Progenitor cell of endocrine pancreas (in vitro differentiated cells): ENCODE data around the gene IPO11. TPM values are rescaled to one million over a fixed set of nuclear protein-coding genes. Genes with fewer than 3 reads are reported as not detected.

Experiments
- DNase-seq: peaks from one replicate; pipeline ENCODE4 v3.0.0; 2021; ENCODE audit warnings: low spot score; ENCODE audit not compliant: unreplicated experiment
- H3K27ac Mint-ChIP-seq: 2 replicates; pipeline ENCODE4 v1.8.0; 2021; ENCODE audit warnings: mild to moderate bottlenecking, moderate library complexity, mixed read lengths
- H3K27me3 Mint-ChIP-seq: 2 replicates; pipeline ENCODE4 v1.8.0; 2021; ENCODE audit warnings: mixed read lengths
- H3K36me3 Mint-ChIP-seq: 2 replicates; pipeline ENCODE4 v1.8.0; 2022; ENCODE audit warnings: mixed read lengths; ENCODE audit not compliant: insufficient read depth
- H3K4me1 Mint-ChIP-seq: 2 replicates; pipeline ENCODE4 v1.8.0; 2021; ENCODE audit warnings: low read depth, mixed read lengths
- H3K4me3 Mint-ChIP-seq: 2 replicates; pipeline ENCODE4 v1.8.0; 2021; ENCODE audit warnings: low read depth, mild to moderate bottlenecking, moderate library complexity, mixed read lengths
- H3K9me3 Mint-ChIP-seq: 2 replicates; pipeline ENCODE4 v1.8.0; 2021; ENCODE audit warnings: low read depth, mixed read lengths
- CTCF ChIP-seq: fragments of 200-600 bp; sonication (generic); IDR thresholded peaks from one replicate; pipeline ENCODE4 v1.5.0; 2021; ENCODE audit warnings: antibody characterized with exemption, mild to moderate bottlenecking; ENCODE audit not compliant: unreplicated experiment
- total RNA-seq: library from RNA; stranded (reverse); gene quantifications from 2 replicates; pipeline ENCODE4 v1.2.1, GENCODE V29; 2021

The IPO11 gene
- total RNA-seq, 1 donor from 2014 or later: 32.7 TPM

GRCh38 chr5:62588668-62589067 is 176.1 kb downstream of the IPO11 start:
- Mint-ChIP-seq H3K36me3 (peaks cover 13% of the 10 kb centered on the region), H3K4me1 (peaks cover 6% of the 10 kb centered on the region), H3K4me3 (no peak overlapping the region), H3K27ac (no peak overlapping the region), H3K27me3 (no peaks in the 10 kb centered on the region), H3K9me3 (no peaks in the 10 kb centered on the region)
- no peak for DNase-seq
- no peak for TF ChIP-seq CTCF

- no peak for DNase-seq
- no peak for TF ChIP-seq CTCF
- Mint-ChIP-seq H3K4me1 (peaks cover 9% of the 10 kb centered on the region), H3K36me3 (peaks cover 13% of the 10 kb centered on the region), H3K27ac (no peak overlapping the region), H3K27me3 (no peaks in the 10 kb centered on the region), H3K4me3 (no peak overlapping the region), H3K9me3 (no peaks in the 10 kb centered on the region)
Observed at GRCh38 chr5:62589504-62589903, 176.9 kb downstream of the IPO11 start.

- Mint-ChIP-seq H3K9me3 (no peaks in the 10 kb centered on the region), H3K4me1 (peaks cover 9% of the 10 kb centered on the region)
Observed at GRCh38 chr5:62590387-62590786, 177.8 kb downstream of the IPO11 start.

GRCh38 chr5:62592558-62592957 is 180.0 kb downstream of the IPO11 start:
- H3K27me3 Mint-ChIP-seq: no peaks in the 10 kb centered on the region
- no peaks in the 10 kb centered on the region for H3K9me3 Mint-ChIP-seq
- H3K4me3 Mint-ChIP-seq: no peak overlapping the region
- H3K36me3 Mint-ChIP-seq: peaks cover 13% of the 10 kb centered on the region
- DNase-seq: no peak
- TF ChIP-seq CTCF: no peak
- H3K27ac Mint-ChIP-seq: no peak overlapping the region
- peaks cover 6% of the 10 kb centered on the region for H3K4me1 Mint-ChIP-seq

More at GRCh38 chr5:62590387-62590786, 177.8 kb downstream of the IPO11 start:
- DNase-seq: no peak
- Mint-ChIP-seq H3K36me3 (peaks cover 13% of the 10 kb centered on the region), H3K4me3 (no peak overlapping the region), H3K27me3 (no peaks in the 10 kb centered on the region), H3K27ac (no peak overlapping the region)
- no peak for TF ChIP-seq CTCF

- TF ChIP-seq CTCF: no peak
- Mint-ChIP-seq H3K4me3 (no peak overlapping the region), H3K27me3 (no peaks in the 10 kb centered on the region), H3K9me3 (no peaks in the 10 kb centered on the region), H3K36me3 (peaks cover 13% of the 10 kb centered on the region), H3K27ac (no peak overlapping the region), H3K4me1 (peaks cover 8% of the 10 kb centered on the region)
- DNase-seq: no peak
Observed at GRCh38 chr5:62593331-62593730, 180.8 kb downstream of the IPO11 start.
